Measurements from ENCODE around the gene LRRC56. TPM values are rescaled to one million over a fixed set of nuclear protein-coding genes. Genes with fewer than 3 reads are reported as not detected.

LRRC56 gene
- total RNA-seq, 2 donors from 2014 or later, result 3.0 to 4.3 TPM

DNA sequence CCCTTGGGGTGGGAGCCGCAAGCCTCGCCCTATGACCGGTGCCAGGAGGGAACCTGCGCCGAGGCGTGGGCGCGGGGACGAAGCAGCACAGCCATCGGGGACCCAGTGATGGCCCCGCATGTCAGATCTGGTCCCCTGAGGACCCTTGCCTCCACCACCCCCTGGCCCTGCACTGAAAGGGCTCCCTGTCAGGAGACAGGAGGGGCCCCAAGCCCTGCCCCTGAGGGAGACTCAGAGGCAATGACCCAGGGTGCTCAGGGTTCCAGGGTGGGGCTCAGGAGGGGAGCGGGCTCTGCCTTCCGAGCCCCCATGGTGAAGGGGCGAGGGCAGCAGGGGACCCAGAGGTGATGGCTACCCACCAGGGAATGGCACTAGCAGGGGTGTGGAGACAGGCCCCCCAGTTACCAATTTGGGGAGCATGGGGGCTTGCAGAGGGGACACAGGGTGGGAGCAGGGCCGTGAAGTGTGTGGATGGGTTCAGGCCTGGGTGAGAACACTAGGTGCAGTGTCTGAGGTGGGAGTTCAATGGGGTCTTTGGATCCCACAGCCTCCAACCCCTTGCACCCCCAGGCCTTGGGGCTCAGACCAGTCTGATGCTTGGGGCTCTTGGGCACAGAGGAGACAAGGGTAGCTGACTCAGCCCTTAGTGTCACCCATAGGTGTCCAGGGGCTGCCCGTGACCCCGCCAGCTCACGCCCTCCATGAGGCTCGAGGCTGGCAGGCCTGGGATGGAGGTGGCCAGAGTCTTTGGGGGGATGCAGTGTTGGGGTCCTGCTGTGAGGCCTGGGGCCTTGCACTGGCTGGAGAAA, 499 bp downstream of the LRRC56 start:
- no peak overlapping the region for H3K27ac Mint-ChIP-seq
- no peaks in the 10 kb centered on the region for H3K4me1 ChIP-seq (ENCODE audit: control insufficient read depth, insufficient read depth, low read length)
- H3K36me3 Mint-ChIP-seq (ENCODE audit: low read depth), result peaks cover 8% of the 10 kb centered on the region
- H3K4me3 ChIP-seq (ENCODE audit: low read length), result peak overlapping the region; percentile 77
- no peaks in the 10 kb centered on the region for H3K4me1 Mint-ChIP-seq
- WGBS, 2 experiments (ENCODE audit: insufficient coverage in 1 of 2, insufficient read length in 1 of 2), result 52 to 59% methylated on average over 6 to 19 of the region's 19 CpGs
- no peaks in the 10 kb centered on the region for H3K27me3 ChIP-seq (ENCODE audit: control insufficient read depth, insufficient read depth, low read length, poor library complexity, severe bottlenecking)
- peak overlapping the region; percentile 43 for H3K4me3 Mint-ChIP-seq
- peaks cover 1% of the 10 kb centered on the region for H3K9me3 Mint-ChIP-seq
- no peak for DNase-seq
- TF ChIP-seq, protein P1, sequence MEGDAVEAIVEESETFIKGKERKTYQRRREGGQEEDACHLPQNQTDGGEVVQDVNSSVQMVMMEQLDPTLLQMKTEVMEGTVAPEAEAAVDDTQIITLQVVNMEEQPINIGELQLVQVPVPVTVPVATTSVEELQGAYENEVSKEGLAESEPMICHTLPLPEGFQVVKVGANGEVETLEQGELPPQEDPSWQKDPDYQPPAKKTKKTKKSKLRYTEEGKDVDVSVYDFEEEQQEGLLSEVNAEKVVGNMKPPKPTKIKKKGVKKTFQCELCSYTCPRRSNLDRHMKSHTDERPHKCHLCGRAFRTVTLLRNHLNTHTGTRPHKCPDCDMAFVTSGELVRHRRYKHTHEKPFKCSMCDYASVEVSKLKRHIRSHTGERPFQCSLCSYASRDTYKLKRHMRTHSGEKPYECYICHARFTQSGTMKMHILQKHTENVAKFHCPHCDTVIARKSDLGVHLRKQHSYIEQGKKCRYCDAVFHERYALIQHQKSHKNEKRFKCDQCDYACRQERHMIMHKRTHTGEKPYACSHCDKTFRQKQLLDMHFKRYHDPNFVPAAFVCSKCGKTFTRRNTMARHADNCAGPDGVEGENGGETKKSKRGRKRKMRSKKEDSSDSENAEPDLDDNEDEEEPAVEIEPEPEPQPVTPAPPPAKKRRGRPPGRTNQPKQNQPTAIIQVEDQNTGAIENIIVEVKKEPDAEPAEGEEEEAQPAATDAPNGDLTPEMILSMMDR (conservative IDR thresholded peaks at IDR 0.05), result no peak
- H3K9me3 ChIP-seq (ENCODE audit: control insufficient read depth, low read length), result no peaks in the 10 kb centered on the region
- H3K27me3 Mint-ChIP-seq (ENCODE audit: insufficient read depth), result peaks cover 9% of the 10 kb centered on the region
- peaks cover 8% of the 10 kb centered on the region for H3K36me3 ChIP-seq (ENCODE audit: control insufficient read depth, insufficient read depth, low read length)
- no peak overlapping the region for H3K27ac ChIP-seq (ENCODE audit: low read depth, low read length)
- peak overlapping the region; percentile 55 for H3K9ac ChIP-seq (ENCODE audit: extremely low read depth, low read length, poor library complexity, severe bottlenecking)

DNA sequence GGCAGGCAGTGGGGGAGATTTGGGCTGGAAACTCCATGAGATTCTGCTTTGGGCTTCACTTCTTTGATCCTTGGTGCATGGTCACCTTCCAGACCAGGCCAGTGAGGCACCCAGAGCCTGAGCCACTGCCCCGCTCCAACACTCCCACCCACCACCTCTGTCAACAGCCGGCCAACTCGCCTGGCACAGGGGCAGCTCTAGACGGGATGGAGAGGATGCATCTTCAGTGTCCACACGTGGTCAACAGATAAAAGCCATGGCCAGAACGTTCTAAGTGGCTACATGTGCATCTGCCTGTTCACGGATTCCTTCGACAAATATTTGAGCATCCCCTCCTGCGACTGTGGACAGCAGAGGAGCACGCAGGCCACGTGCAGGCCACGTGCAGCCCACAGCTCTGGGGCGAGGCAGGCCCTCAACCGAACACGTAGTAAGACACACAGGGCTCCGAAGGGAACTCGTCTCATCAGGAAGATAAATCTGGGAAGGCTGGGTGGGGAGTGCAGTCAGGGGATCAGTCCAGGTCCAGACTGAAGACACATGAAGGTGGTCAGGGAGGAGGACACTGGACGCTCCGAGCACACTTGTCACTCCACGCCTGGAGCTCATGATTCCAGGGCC, 1.2 kb downstream of the LRRC56 start:
- peak overlapping the region; percentile 43 for H3K4me3 Mint-ChIP-seq
- Histone ChIP-seq H3K36me3 (ENCODE audit: control insufficient read depth, insufficient read depth, low read length) (peaks cover 5% of the 10 kb centered on the region), H3K9ac (ENCODE audit: extremely low read depth, low read length, poor library complexity, severe bottlenecking) (no peak overlapping the region), H3K27me3 (ENCODE audit: control insufficient read depth, insufficient read depth, low read length, poor library complexity, severe bottlenecking) (no peaks in the 10 kb centered on the region), H3K9me3 (ENCODE audit: control insufficient read depth, low read length) (no peaks in the 10 kb centered on the region), H3K4me3 (ENCODE audit: low read length) (no peak overlapping the region), H3K4me1 (ENCODE audit: control insufficient read depth, insufficient read depth, low read length) (no peaks in the 10 kb centered on the region), H3K27ac (ENCODE audit: low read depth, low read length) (no peak overlapping the region)
- H3K4me1 Mint-ChIP-seq, result no peaks in the 10 kb centered on the region
- DNase-seq, result peak; percentile 36
- whole genome bisulfite sequencing, 2 experiments (ENCODE audit: insufficient coverage in 1 of 2, insufficient read length in 1 of 2), result 95% methylated on average over 17 to 20 of the region's 20 CpGs
- H3K27ac Mint-ChIP-seq, result no peak overlapping the region
- peaks cover 8% of the 10 kb centered on the region for H3K36me3 Mint-ChIP-seq (ENCODE audit: low read depth)
- peaks cover 9% of the 10 kb centered on the region for H3K27me3 Mint-ChIP-seq (ENCODE audit: insufficient read depth)
- TF ChIP-seq, protein P1 (conservative IDR thresholded peaks at IDR 0.05), result no peak
- peaks cover 1% of the 10 kb centered on the region for H3K9me3 Mint-ChIP-seq

DNA sequence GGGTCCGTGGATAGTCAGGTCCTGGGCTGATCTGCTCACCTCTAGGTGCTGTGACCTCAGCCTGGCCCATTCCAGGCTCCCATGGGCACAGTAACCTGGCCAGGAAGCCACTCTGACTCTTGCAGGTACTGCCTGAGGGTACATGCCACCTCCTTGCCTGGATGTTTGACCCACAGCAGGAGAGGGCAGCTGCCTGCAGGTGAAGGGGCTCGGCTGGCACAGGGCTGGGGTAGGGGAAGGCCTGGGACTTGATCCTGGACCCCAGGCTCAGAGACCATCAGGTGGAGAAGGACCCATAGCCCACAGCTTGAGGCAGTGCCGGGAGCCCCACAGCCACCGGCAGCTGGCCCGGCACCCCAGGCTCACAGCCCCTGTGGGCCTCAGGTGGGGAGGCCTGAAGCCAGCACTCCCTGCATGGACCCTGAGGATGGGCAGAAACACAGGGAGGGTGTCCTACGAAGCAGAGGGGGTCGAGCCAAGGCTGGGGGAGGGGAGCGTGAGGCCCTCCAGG, 2.7 kb downstream of the LRRC56 start:
- TF ChIP-seq, protein P1 (conservative IDR thresholded peaks at IDR 0.05), result no peak
- 88 to 90% methylated on average over 7 to 8 of the region's 8 CpGs for WGBS, 2 experiments (ENCODE audit: insufficient coverage in 1 of 2, insufficient read length in 1 of 2)

More for the DNA sequence above, 2.7 kb downstream of the LRRC56 start:
- Mint-ChIP-seq H3K27ac (no peak overlapping the region), H3K27me3 (ENCODE audit: insufficient read depth) (peaks cover 9% of the 10 kb centered on the region), H3K9me3 (peaks cover 1% of the 10 kb centered on the region), H3K4me1 (peaks cover 2% of the 10 kb centered on the region), H3K4me3 (no peak overlapping the region), H3K36me3 (ENCODE audit: low read depth) (peaks cover 7% of the 10 kb centered on the region)
- Histone ChIP-seq H3K9me3 (ENCODE audit: control insufficient read depth, low read length) (no peaks in the 10 kb centered on the region), H3K9ac (ENCODE audit: extremely low read depth, low read length, poor library complexity, severe bottlenecking) (no peak overlapping the region), H3K4me3 (ENCODE audit: low read length) (no peak overlapping the region), H3K36me3 (ENCODE audit: control insufficient read depth, insufficient read depth, low read length) (no peaks in the 10 kb centered on the region), H3K27me3 (ENCODE audit: control insufficient read depth, insufficient read depth, low read length, poor library complexity, severe bottlenecking) (no peaks in the 10 kb centered on the region), H3K4me1 (ENCODE audit: control insufficient read depth, insufficient read depth, low read length) (no peaks in the 10 kb centered on the region), H3K27ac (ENCODE audit: low read depth, low read length) (no peak overlapping the region)
- DNase-seq, result peak; percentile 53
